HG02623 (cell line): ENCODE measurements around the gene PKN2.
"Not testable (repeated sequence)": the region's sequence is repeated elsewhere in the genome, so short reads cannot be mapped to it uniquely, and the experiment has no call there.

Experiments
- ATAC-seq: cut with Tn5 transposase; IDR thresholded peaks from one replicate; pipeline ENCODE4 v1.9.1; 2021; ENCODE audit warnings: moderate library complexity; ENCODE audit not compliant: unreplicated experiment

The PKN2 gene

DNA sequence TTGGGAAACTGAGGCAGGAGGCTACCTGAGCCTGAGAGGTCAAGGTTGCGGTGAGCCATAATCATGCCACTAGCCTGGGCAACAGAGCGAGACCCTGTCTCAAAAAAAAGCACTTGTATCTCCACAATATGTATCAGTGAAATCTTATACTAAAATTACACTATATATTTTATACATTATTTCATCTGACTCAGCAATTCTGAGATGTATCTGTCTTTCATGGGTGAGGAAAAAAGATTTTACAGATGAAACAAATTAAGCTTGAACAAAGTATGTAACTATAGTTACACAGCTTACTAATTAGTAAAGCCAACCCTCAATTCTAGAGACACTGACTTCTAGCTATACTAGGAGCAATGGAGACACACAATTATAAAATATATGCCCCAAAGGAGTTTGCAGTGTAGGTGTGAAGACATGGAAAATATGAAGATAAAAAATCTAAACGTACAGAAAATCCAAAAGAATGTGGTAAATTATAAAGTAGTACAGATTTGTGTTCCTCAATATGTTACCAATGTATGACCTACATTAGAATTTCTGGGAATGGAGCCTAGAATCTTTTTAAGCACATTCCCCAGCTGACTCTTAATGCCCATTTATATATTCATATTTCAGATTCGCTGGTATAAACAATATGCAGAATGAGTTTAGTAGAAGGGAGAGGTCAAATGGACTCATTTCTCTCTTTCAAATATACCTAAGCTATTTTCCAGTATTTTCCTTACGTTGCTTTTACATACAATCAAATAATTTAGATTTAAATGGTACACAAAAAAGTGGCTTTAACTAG lies 192.7 kb downstream of the PKN2 start:
- ATAC-seq = no peak

DNA sequence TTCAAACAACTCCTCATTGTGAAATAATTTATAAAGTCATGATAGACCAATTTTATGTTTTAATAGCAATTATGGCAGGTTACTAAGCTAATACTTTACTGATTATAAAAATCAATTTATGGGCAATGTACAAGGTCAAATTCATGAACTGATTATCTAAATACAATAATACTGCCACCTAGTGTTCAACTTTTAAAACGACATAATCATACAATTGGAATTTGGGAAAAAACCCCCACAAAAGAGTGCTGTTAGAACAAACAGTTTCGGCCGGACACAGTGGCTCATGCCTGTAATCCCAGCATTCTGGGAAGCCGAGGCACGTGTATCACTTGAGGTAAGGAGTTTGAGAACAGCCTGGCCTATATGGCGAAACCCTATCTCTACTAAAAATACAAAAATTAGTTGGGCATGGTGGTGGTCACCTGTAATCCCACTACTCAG lies 193.3 kb downstream of the PKN2 start:
- no peak for ATAC-seq

DNA sequence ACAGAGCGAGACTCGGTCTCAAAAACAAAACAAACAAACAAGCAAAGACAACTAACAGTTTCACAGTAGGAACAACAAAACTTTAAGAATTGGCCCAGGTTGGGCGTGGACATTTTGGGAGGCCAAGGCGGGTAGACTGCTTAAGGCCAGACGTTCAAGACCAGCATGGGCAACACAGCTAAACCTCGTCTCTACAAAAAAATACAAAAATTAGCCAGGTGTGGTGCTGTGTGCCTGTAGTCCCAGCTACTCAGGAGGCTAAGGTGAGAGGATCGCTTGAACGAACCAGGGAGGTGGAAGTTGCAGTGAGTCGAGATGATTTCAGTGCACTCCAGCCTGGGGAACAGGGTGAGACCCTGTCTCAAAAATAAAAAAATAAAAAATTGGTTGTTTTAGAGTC lies 193.8 kb downstream of the PKN2 start:
- ATAC-seq = no peak

DNA sequence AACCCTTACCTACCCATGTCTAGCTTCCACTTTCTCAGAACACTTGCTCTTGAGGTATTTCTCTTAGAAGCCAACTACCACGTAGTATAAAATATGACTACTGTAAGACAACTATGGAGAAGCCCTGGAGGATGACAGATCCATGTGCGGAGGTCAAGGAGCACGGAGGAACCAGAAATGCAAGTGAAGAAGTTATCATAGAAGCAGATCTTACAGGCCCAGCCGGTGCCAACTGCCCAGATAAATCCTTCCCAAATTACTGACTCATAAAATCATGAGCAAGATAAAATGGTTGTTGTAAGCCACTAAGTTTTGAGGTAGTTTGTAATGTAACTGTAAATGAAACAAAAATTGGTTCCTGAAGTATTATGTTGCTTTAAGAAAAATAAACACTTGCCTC lies 194.7 kb downstream of the PKN2 start:
- ATAC-seq = no peak

DNA sequence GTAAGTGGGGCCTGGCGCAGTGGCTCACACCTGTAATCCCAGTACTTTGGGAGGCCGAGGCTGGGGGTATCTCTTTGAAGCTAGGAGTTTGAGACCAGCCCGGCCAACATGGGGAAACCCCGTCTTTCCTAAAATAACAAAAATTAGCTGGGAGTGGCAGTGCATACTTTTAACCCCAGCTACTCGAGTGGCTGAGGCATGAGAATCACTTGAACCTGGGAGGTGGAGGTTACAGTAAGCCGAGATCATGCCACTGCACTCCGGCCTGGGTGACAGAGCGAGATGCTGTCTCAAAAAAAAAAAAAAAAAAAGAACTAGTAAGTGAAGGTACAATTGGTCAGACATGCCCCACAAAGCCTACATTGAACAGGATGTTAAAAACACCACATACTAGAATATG lies 196.6 kb downstream of the PKN2 start:
- ATAC-seq = not testable (repeated sequence)

DNA sequence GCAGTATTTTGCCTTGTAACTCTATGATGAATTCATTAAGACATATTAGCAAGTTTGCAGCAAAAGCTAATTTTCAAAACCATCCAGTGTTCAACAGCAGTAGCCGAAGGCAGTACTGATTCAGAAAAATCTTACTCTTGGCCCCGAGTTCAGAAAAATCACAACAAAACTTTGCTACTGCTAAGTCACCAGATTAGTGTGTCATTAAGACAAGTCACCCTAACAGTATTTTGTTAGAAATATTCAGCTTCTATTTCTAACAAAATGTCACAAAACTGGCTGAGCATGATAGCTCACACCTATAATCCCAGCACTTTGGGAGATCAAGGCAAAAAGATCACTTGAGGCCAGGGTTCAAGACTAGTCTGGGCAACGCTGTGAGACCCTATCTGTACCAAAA lies 199.1 kb downstream of the PKN2 start:
- ATAC-seq = no peak
